Activated CD8-positive, alpha-beta T cell treated with anti-CD3 and anti-CD28 coated beads, Interleukin-2, amount 10 ng/mL, durations not matched to agents 7 days and 5 days (primary cell): Measurements from ENCODE around the gene CD164L2. TPM values are rescaled to one million over a fixed set of nuclear protein-coding genes. Genes with fewer than 3 reads are reported as not detected.
"Not testable (repeated sequence)": the region's sequence is repeated elsewhere in the genome, so short reads cannot be mapped to it uniquely, and the experiment has no call there.

Source experiments
- ATAC-seq: fragments of 150-1000 bp; cut with Tn5 transposase; one replicate; pipeline ENCODE4 v1.10.0; 2021; ENCODE audit warnings: moderate library complexity
- CTCF ChIA-PET: fragments of 350-600 bp; sonication (Branson Sonifier 250); formaldehyde crosslinking; loops from one replicate; lab custom pipeline; 2021; ENCODE audit warnings: antibody characterized with exemption; lab: Charles Lee
- POLR2A ChIA-PET: fragments of 350-600 bp; sonication (Branson Sonifier 250); formaldehyde crosslinking; loops from one replicate; lab custom pipeline; 2021; ENCODE audit warnings: antibody characterized with exemption; lab: Charles Lee
- DNase-seq: peaks from one replicate; pipeline ENCODE4 v3.0.0-alpha.2; 2020
- H3K27ac Mint-ChIP-seq: one replicate; pipeline ENCODE4 v1.8.0; 2021; ENCODE audit warnings: mild to moderate bottlenecking, mixed read lengths
- H3K27me3 Mint-ChIP-seq: one replicate; pipeline ENCODE4 v1.8.0; 2021; ENCODE audit warnings: low read depth, mixed read lengths
- H3K36me3 Mint-ChIP-seq: one replicate; pipeline ENCODE4 v1.8.0; 2021; ENCODE audit warnings: low read depth, mixed read lengths
- H3K4me1 Mint-ChIP-seq: one replicate; pipeline ENCODE4 v1.8.0; 2021; ENCODE audit warnings: low read depth, mixed read lengths
- H3K4me3 Mint-ChIP-seq: one replicate; pipeline ENCODE4 v1.8.0; 2021; ENCODE audit warnings: mild to moderate bottlenecking, mixed read lengths
- H3K9me3 Mint-ChIP-seq: one replicate; pipeline ENCODE4 v1.8.0; 2022; ENCODE audit warnings: mixed read lengths; ENCODE audit not compliant: insufficient read depth
- total RNA-seq, 2 experiments: library from RNA; stranded (reverse); gene quantifications; one replicate each; pipeline ENCODE4 v1.2.3, GENCODE V29; 2021

CD164L2 gene
- total RNA-seq, 2 experiments from 2014 or later, result not detected

- H3K9me3 Mint-ChIP-seq, result no peaks in the 10 kb centered on the region
- ChIA-PET POLR2A (interaction anchor here (0.6 to 1.5 kb wide), 4 partner anchors 39 to 254 kb away, joined by 3 to 6 read pairs (median 4); no protein-coding TSS in a partner anchor), CTCF (interaction anchor here (0.6 to 7.4 kb wide), 36 partner anchors 9 to 351 kb away, joined by 3 to 266 read pairs (median 6); partner anchors contain the start of genes AHDC1, CD164L2, FAM76A and MAP3K6)
- H3K36me3 Mint-ChIP-seq, result no peaks in the 10 kb centered on the region
- peak; percentile 87 for DNase-seq
- H3K4me3 Mint-ChIP-seq, result no peak overlapping the region
- peaks cover 23% of the 10 kb centered on the region for H3K4me1 Mint-ChIP-seq
- peaks cover 4% of the 10 kb centered on the region for H3K27me3 Mint-ChIP-seq
- H3K27ac Mint-ChIP-seq, result no peak overlapping the region
- ATAC-seq, result peak; percentile 45
Observed at GRCh38 chr1:27395441-27396195, 12.5 kb upstream of the CD164L2 start.

GRCh38 chr1:27394925-27395324 lies 11.8 kb upstream of the CD164L2 start:
- ATAC-seq, result no peak
- H3K9me3 Mint-ChIP-seq, result no peaks in the 10 kb centered on the region
- ChIA-PET CTCF (interaction anchor here (0.7 to 7.4 kb wide), 37 partner anchors 9 to 398 kb away, joined by 3 to 266 read pairs (median 6); partner anchors contain the start of genes AHDC1, CD164L2, FAM76A and MAP3K6), POLR2A (interaction anchor here (1.1 to 1.5 kb wide), 2 partner anchors 38 to 98 kb away, joined by 3 to 6 read pairs; no protein-coding TSS in a partner anchor)
- H3K27me3 Mint-ChIP-seq, result peaks cover 8% of the 10 kb centered on the region
- no peak overlapping the region for H3K4me3 Mint-ChIP-seq
- H3K27ac Mint-ChIP-seq, result no peak overlapping the region
- no peaks in the 10 kb centered on the region for H3K36me3 Mint-ChIP-seq
- H3K4me1 Mint-ChIP-seq, result peaks cover 23% of the 10 kb centered on the region
- no peak for DNase-seq

- Mint-ChIP-seq H3K27me3 (peaks cover 9% of the 10 kb centered on the region), H3K36me3 (no peaks in the 10 kb centered on the region), H3K9me3 (no peaks in the 10 kb centered on the region), H3K4me1 (peaks cover 23% of the 10 kb centered on the region), H3K4me3 (peak overlapping the region; percentile 25), H3K27ac (no peak overlapping the region)
- POLR2A ChIA-PET, result interaction anchor here (1.1 to 1.5 kb wide), 2 partner anchors 37 to 98 kb away, joined by 3 to 6 read pairs; no protein-coding TSS in a partner anchor
- DNase-seq (no peak), ATAC-seq (no peak)
- CTCF ChIA-PET, result interaction anchor here (0.7 to 7.4 kb wide), 27 partner anchors 8 to 397 kb away, joined by 3 to 266 read pairs (median 7); partner anchors contain the start of genes AHDC1, CD164L2, FAM76A and MAP3K6
Observed at GRCh38 chr1:27394282-27394658, 11.1 kb upstream of the CD164L2 start.

- H3K4me3 Mint-ChIP-seq, result peak overlapping the region; percentile 74
- peaks cover 10% of the 10 kb centered on the region for H3K27me3 Mint-ChIP-seq
- H3K9me3 Mint-ChIP-seq, result no peaks in the 10 kb centered on the region
- no peak for ATAC-seq
- POLR2A ChIA-PET, result no interaction called here
- DNase-seq, result no peak
- H3K36me3 Mint-ChIP-seq, result no peaks in the 10 kb centered on the region
- H3K27ac Mint-ChIP-seq, result no peak overlapping the region
- peaks cover 23% of the 10 kb centered on the region for H3K4me1 Mint-ChIP-seq
- CTCF ChIA-PET, result interaction anchor here (1.0 to 7.4 kb wide), 8 partner anchors 37 to 269 kb away, joined by 3 to 266 read pairs (median 22); partner anchors contain the start of gene AHDC1
Observed at GRCh38 chr1:27393641-27394281, 10.6 kb upstream of the CD164L2 start.

- ChIA-PET POLR2A (no interaction called here), CTCF (interaction anchor here (0.6 to 7.4 kb wide), 4 partner anchors 70 to 270 kb away, joined by 3 to 266 read pairs (median 3); partner anchors contain the start of gene AHDC1)
- Mint-ChIP-seq H3K36me3 (no peaks in the 10 kb centered on the region), H3K4me3 (peak overlapping the region; percentile 74), H3K27me3 (peaks cover 12% of the 10 kb centered on the region), H3K9me3 (no peaks in the 10 kb centered on the region), H3K27ac (peak overlapping the region; percentile 72), H3K4me1 (peaks cover 25% of the 10 kb centered on the region)
- DNase-seq (no peak), ATAC-seq (no peak)
Observed at GRCh38 chr1:27392778-27393635, 9.9 kb upstream of the CD164L2 start.

GRCh38 chr1:27392096-27392777 lies 9.1 kb upstream of the CD164L2 start, which contains the start of gene GPR3:
Gene GPR3 (plus strand): TSS chr1:27392622. CDS start chr1:27393799, 1,177 bp downstream.
- peaks cover 25% of the 10 kb centered on the region for H3K4me1 Mint-ChIP-seq
- CTCF ChIA-PET, result interaction anchor here (0.9 to 3.2 kb wide), 12 partner anchors 9 to 347 kb away, joined by 3 to 62 read pairs (median 5); partner anchors contain the start of genes CD164L2 and WASF2
- ATAC-seq (peak; percentile 94), DNase-seq (peak; percentile 95)
- peaks cover 12% of the 10 kb centered on the region for H3K27me3 Mint-ChIP-seq
- peak within 1 kb of the TSS; percentile 82 for H3K27ac Mint-ChIP-seq
- POLR2A ChIA-PET, result interaction anchor here (1.1 kb wide), 1 partner anchor 25 kb away, joined by 3 read pairs; the partner anchor contains the start of gene MAP3K6
- H3K36me3 Mint-ChIP-seq, result no peaks in the 10 kb centered on the region
- H3K9me3 Mint-ChIP-seq, result no peaks in the 10 kb centered on the region
- peak within 1 kb of the TSS; percentile 74 for H3K4me3 Mint-ChIP-seq

- H3K36me3 Mint-ChIP-seq, result no peaks in the 10 kb centered on the region
- peak overlapping the region; percentile 74 for H3K4me3 Mint-ChIP-seq
- POLR2A ChIA-PET, result interaction anchor here (1.1 kb wide), 1 partner anchor 25 kb away, joined by 3 read pairs; the partner anchor contains the start of gene MAP3K6
- peaks cover 17% of the 10 kb centered on the region for H3K27me3 Mint-ChIP-seq
- DNase-seq, result peak; percentile 40
- peaks cover 25% of the 10 kb centered on the region for H3K4me1 Mint-ChIP-seq
- H3K27ac Mint-ChIP-seq, result peak overlapping the region; percentile 82
- no peak for ATAC-seq
- CTCF ChIA-PET, result interaction anchor here (0.8 to 3.2 kb wide), 17 partner anchors 9 to 347 kb away, joined by 3 to 62 read pairs (median 5); partner anchors contain the start of genes AHDC1, CD164L2, MAP3K6 and WASF2
- H3K9me3 Mint-ChIP-seq, result no peaks in the 10 kb centered on the region
Observed at GRCh38 chr1:27391511-27392095, 8.5 kb upstream of the CD164L2 start.

GRCh38 chr1:27388337-27389005 lies 5.3 kb upstream of the CD164L2 start:
- DNase-seq (peak; percentile 85), ATAC-seq (no peak)
- CTCF ChIA-PET, result interaction anchor here (0.7 to 6.7 kb wide), 18 partner anchors 9 to 344 kb away, joined by 3 to 60 read pairs (median 4); partner anchors contain the start of genes AHDC1 and MAP3K6
- H3K4me1 Mint-ChIP-seq, result peaks cover 20% of the 10 kb centered on the region
- peaks cover 17% of the 10 kb centered on the region for H3K27me3 Mint-ChIP-seq
- H3K27ac Mint-ChIP-seq, result no peak overlapping the region
- H3K4me3 Mint-ChIP-seq, result no peak overlapping the region
- no peaks in the 10 kb centered on the region for H3K9me3 Mint-ChIP-seq
- no peaks in the 10 kb centered on the region for H3K36me3 Mint-ChIP-seq
- POLR2A ChIA-PET, result no interaction called here

GRCh38 chr1:27384797-27385196 lies 1.7 kb upstream of the CD164L2 start:
- H3K36me3 Mint-ChIP-seq, H3K27ac Mint-ChIP-seq, H3K9me3 Mint-ChIP-seq, ATAC-seq, H3K4me1 Mint-ChIP-seq, H3K4me3 Mint-ChIP-seq, POLR2A ChIA-PET, DNase-seq: not testable (repeated sequence)
- CTCF ChIA-PET, result interaction anchor here (0.7 to 6.7 kb wide), 4 partner anchors 22 to 221 kb away, joined by 3 to 60 read pairs (median 11); partner anchors contain the start of gene AHDC1
- H3K27me3 Mint-ChIP-seq, result peaks cover 16% of the 10 kb centered on the region
